Upper lobe of left lung (tissue), 6 donors: ENCODE results near the gene CAMSAP3. TPM values are rescaled to one million over a fixed set of nuclear protein-coding genes. Genes with fewer than 3 reads are reported as not detected.

ENCODE experiments used
- ATAC-seq, 2 donors: fragments of 200-7000 bp; cut with Tn5 transposase; one replicate each; pipeline ENCODE4 v1.9.1; 2022; ENCODE audit warnings: mild to moderate bottlenecking in 2 of 2, moderate library complexity in 2 of 2; ENCODE audit not compliant: low FRiP score in 2 of 2
- DNase-seq, 2 donors: peaks; one replicate each; pipeline ENCODE4 v3.0.0-alpha.2; 2019 to 2020
- H3K27ac ChIP-seq, 4 donors: fragments of 200-600 bp; sonication (generic); one replicate each; pipeline ENCODE4 v1.5.1; 2016 to 2019
- H3K27me3 ChIP-seq, 4 donors: fragments of 200-600 bp; sonication (generic); one replicate each; pipeline ENCODE4 v1.5.1; 2017 to 2019
- H3K36me3 ChIP-seq, 4 donors: fragments of 200-600 bp; sonication (generic); one replicate each; pipeline ENCODE4 v1.5.1; 2016 to 2019
- H3K4me1 ChIP-seq, 4 donors: fragments of 200-600 bp; sonication (generic); one replicate each; pipeline ENCODE4 v1.5.1; 2018 to 2019
- H3K4me3 ChIP-seq, 4 donors: fragments of 200-600 bp; sonication (generic); one replicate each; pipeline ENCODE4 v1.5.1; 2017 to 2019; ENCODE audit warnings: mild to moderate bottlenecking in 2 of 4, moderate library complexity in 1 of 4
- H3K9me3 ChIP-seq, 4 donors: fragments of 200-600 bp; sonication (generic); one replicate each; pipeline ENCODE4 v1.5.1; 2018 to 2019
- CTCF ChIP-seq, 6 experiments: fragments of 450-650 bp in 4 of 6; fragments of 200-600 bp in 2 of 6; sonication (generic) in 2 of 6; IDR thresholded peaks; one replicate each; pipeline ENCODE4 v1.5.1; 2016 to 2019; ENCODE audit warnings: antibody characterized with exemption in 6 of 6
- EP300 ChIP-seq, 4 donors: sonication (generic); formaldehyde crosslinking; IDR thresholded peaks; one replicate each; pipeline ENCODE4 v1.5.1; 2017; ENCODE audit warnings: antibody characterized with exemption in 4 of 4, control low read depth in 2 of 4
- POLR2A ChIP-seq, 4 donors: fragments of 450-650 bp; IDR thresholded peaks; one replicate each; pipeline ENCODE4 v1.5.1; 2016 to 2017; ENCODE audit warnings: antibody characterized with exemption in 4 of 4, mild to moderate bottlenecking in 2 of 4
- POLR2AphosphoS5 ChIP-seq, 2 donors: sonication (generic); formaldehyde crosslinking; IDR thresholded peaks; one replicate each; pipeline ENCODE4 v1.5.1; 2017; ENCODE audit warnings: antibody characterized with exemption in 2 of 2
- WGBS, 2 donors: methylation state at CpG; one replicate each; pipeline ENCODE4 v1.1.5; 2017 to 2018; 5-methylcytosine and 5-hydroxymethylcytosine counted together
- total RNA-seq, 6 donors: library from RNA; depleted of rRNA in 4 of 6; stranded (reverse); fragments of >200 nt in 4 of 6; gene quantifications; one replicate each; pipeline versions ENCODE4 v1.1.0 to v1.2.1, GENCODE V29; 2016 to 2021
- donor health status: DM: no; HTN: no; CAD: no; lungs with moderate emphysema.
- donor health status: DM: no; HTN: yes; CAD: no; lungs with severe emphysema.

The CAMSAP3 gene
- total RNA-seq, 6 donors from 2014 or later, result 12.2 to 63.9 (median 31.2) TPM

GRCh38 chr19:7603919-7604318, 8.3 kb downstream of the CAMSAP3 start:
- no peak for ATAC-seq
- no peak for TF ChIP-seq CTCF (IDR thresholded peaks at IDR 0.05)
- TF ChIP-seq POLR2AphosphoS5 (IDR thresholded peaks at IDR 0.05), result no peak
- no peak for TF ChIP-seq POLR2A (IDR thresholded peaks at IDR 0.05)
- TF ChIP-seq EP300 (IDR thresholded peaks at IDR 0.05), result no peak
- 68 to 69% methylated on average over 8 to 9 of the region's 9 CpGs for WGBS, 2 donors

GRCh38 chr19:7605490-7606222, 10.0 kb downstream of the CAMSAP3 start:
- Histone ChIP-seq H3K4me1 (peaks cover 0 to 15% (median 0%) of the 10 kb centered on the region in 4 donors), H3K27ac (no peak overlapping the region), H3K36me3 (peaks cover 0 to 9% (median 4%) of the 10 kb centered on the region in 4 donors), H3K27me3 (no peaks in the 10 kb centered on the region), H3K9me3 (no peaks in the 10 kb centered on the region), H3K4me3 (no peak overlapping the region)
- TF ChIP-seq POLR2A (IDR thresholded peaks at IDR 0.05), result no peak
- no peak for TF ChIP-seq EP300 (IDR thresholded peaks at IDR 0.05)
- TF ChIP-seq CTCF (IDR thresholded peaks at IDR 0.05), result no peak
- no peak for TF ChIP-seq POLR2AphosphoS5 (IDR thresholded peaks at IDR 0.05)
- DNase-seq (no peak), ATAC-seq (peak in 1 of 2 donors; percentile 4)
- WGBS, 2 donors, result 69 to 77% methylated on average over 14 of the region's 14 CpGs

More at GRCh38 chr19:7603919-7604318, 8.3 kb downstream of the CAMSAP3 start:
- H3K27ac ChIP-seq, result peak overlapping the region in 2 of 4 donors; percentile 38 to 48
- no peak for DNase-seq
- no peaks in the 10 kb centered on the region for H3K9me3 ChIP-seq
- H3K4me3 ChIP-seq, result no peak overlapping the region
- peaks cover 0 to 4% (median 0%) of the 10 kb centered on the region in 4 donors for H3K36me3 ChIP-seq
- peaks cover 0 to 15% (median 0%) of the 10 kb centered on the region in 4 donors for H3K4me1 ChIP-seq
- no peaks in the 10 kb centered on the region for H3K27me3 ChIP-seq

GRCh38 chr19:7606289-7606688, 10.6 kb downstream of the CAMSAP3 start:
- H3K9me3 ChIP-seq, result no peaks in the 10 kb centered on the region
- H3K36me3 ChIP-seq, result peaks cover 0 to 12% (median 7%) of the 10 kb centered on the region in 4 donors
- DNase-seq, result peak in 1 of 2 donors; percentile 69
- WGBS, 2 donors, result 92% methylated on average over 16 of the region's 17 CpGs; no CpG with 5 or more reads in 1 of the 2 donors
- H3K4me1 ChIP-seq, result peaks cover 0 to 15% (median 0%) of the 10 kb centered on the region in 4 donors
- no peak for ATAC-seq
- H3K27me3 ChIP-seq, result no peaks in the 10 kb centered on the region
- no peak overlapping the region for H3K27ac ChIP-seq
- TF ChIP-seq CTCF (IDR thresholded peaks at IDR 0.05) (no peak), EP300 (IDR thresholded peaks at IDR 0.05) (no peak)
- no peak overlapping the region for H3K4me3 ChIP-seq

- H3K4me1 ChIP-seq, result peaks cover 0 to 12% (median 0%) of the 10 kb centered on the region in 4 donors
- no peak overlapping the region for H3K27ac ChIP-seq
- H3K9me3 ChIP-seq, result no peaks in the 10 kb centered on the region
- 63 to 74% methylated on average over 3 to 8 of the region's 10 CpGs for WGBS, 2 donors
- ATAC-seq (no peak), DNase-seq (no peak)
- H3K27me3 ChIP-seq, result no peaks in the 10 kb centered on the region
- TF ChIP-seq EP300 (IDR thresholded peaks at IDR 0.05), result no peak
- peaks cover 0 to 23% (median 10%) of the 10 kb centered on the region in 4 donors for H3K36me3 ChIP-seq
- H3K4me3 ChIP-seq, result no peak overlapping the region
Measured at GRCh38 chr19:7607212-7607873, 11.7 kb downstream of the CAMSAP3 start.

- no peaks in the 10 kb centered on the region for H3K27me3 ChIP-seq
- peaks cover 0 to 28% (median 10%) of the 10 kb centered on the region in 4 donors for H3K36me3 ChIP-seq
- TF ChIP-seq POLR2A (IDR thresholded peaks at IDR 0.05) (no peak), CTCF (IDR thresholded peaks at IDR 0.05) (no peak), EP300 (IDR thresholded peaks at IDR 0.05) (no peak), POLR2AphosphoS5 (IDR thresholded peaks at IDR 0.05) (no peak)
- DNase-seq (peak in 1 of 2 donors; percentile 69), ATAC-seq (no peak)
- H3K9me3 ChIP-seq, result no peaks in the 10 kb centered on the region
- H3K4me3 ChIP-seq, result no peak overlapping the region
- WGBS, 2 donors, result 81 to 93% methylated on average over 5 to 13 of the region's 25 CpGs
- H3K4me1 ChIP-seq, result peaks cover 0 to 6% (median 0%) of the 10 kb centered on the region in 4 donors
- no peak overlapping the region for H3K27ac ChIP-seq
Measured at GRCh38 chr19:7607874-7608560, 12.4 kb downstream of the CAMSAP3 start.
